Heart left ventricle (tissue), 16 donors: ENCODE measurements around the gene NEDD4L. TPM values are rescaled to one million over a fixed set of nuclear protein-coding genes. Genes with fewer than 3 reads are reported as not detected.
"Not testable (repeated sequence)": the region's sequence is repeated elsewhere in the genome, so short reads cannot be mapped to it uniquely, and the experiment has no call there.

Experiments
- ATAC-seq, 4 donors: fragments of 200-7000 bp; cut with Tn5 transposase; one replicate each; pipeline ENCODE4 v1.9.1; 2020 to 2022; ENCODE audit warnings: moderate library complexity in 4 of 4, mild to moderate bottlenecking in 3 of 4, moderate number of reproducible peaks in 1 of 4
- DNase-seq, 5 donors: peaks; one replicate each; pipeline ENCODE4 v3.0.0-alpha.2; 2020
- H3K27ac ChIP-seq, 12 donors: fragments of 200-600 bp; sonication (generic) in 4 of 12; one replicate each; pipeline versions ENCODE4 v1.5.0 to v1.8.0; 2016 to 2022; ENCODE audit warnings: mild to moderate bottlenecking in 2 of 12
- H3K27me3 ChIP-seq, 9 donors: fragments of 200-600 bp; sonication (generic) in 2 of 9; one replicate each; pipeline versions ENCODE4 v1.5.1 to v1.8.0; 2016 to 2022; ENCODE audit warnings: mild to moderate bottlenecking in 3 of 9
- H3K36me3 ChIP-seq, 9 donors: fragments of 200-600 bp; sonication (generic) in 2 of 9; one replicate each; pipeline versions ENCODE4 v1.5.0 to v1.8.0; 2018 to 2022; ENCODE audit warnings: mild to moderate bottlenecking in 2 of 9
- H3K4me1 ChIP-seq, 12 donors: fragments of 200-600 bp; sonication (generic) in 4 of 12; one replicate each; pipeline versions ENCODE4 v1.5.0 to v1.8.0; 2016 to 2022; ENCODE audit warnings: mild to moderate bottlenecking in 3 of 12
- H3K4me3 ChIP-seq, 12 donors: fragments of 200-600 bp; sonication (generic) in 4 of 12; one replicate each; pipeline versions ENCODE4 v1.5.0 to v1.8.0; 2017 to 2022; ENCODE audit warnings: mild to moderate bottlenecking in 9 of 12, moderate library complexity in 4 of 12
- H3K9me3 ChIP-seq, 12 donors: fragments of 200-600 bp; sonication (generic) in 4 of 12; one replicate each; pipeline versions ENCODE4 v1.5.0 to v1.8.0; 2016 to 2022; ENCODE audit warnings: mild to moderate bottlenecking in 1 of 12
- POLR2A ChIP-seq, 2 donors: fragments of 450-650 bp; IDR thresholded peaks; one replicate each; pipeline ENCODE4 v1.6.1; 2017; ENCODE audit warnings: antibody characterized with exemption in 2 of 2, mild to moderate bottlenecking in 2 of 2, moderate library complexity in 2 of 2
- WGBS, 4 donors: extraction: QIAGEN DNeasy Blood & Tissue Kit in 2 of 4; methylation state at CpG; one replicate each; pipeline versions ENCODE4 v1.1.5 to v1.1.7; 2013 to 2018; 5-methylcytosine and 5-hydroxymethylcytosine counted together
- intact Hi-C, 10 donors: fragments of 100-400 bp; cut with DNase I; formaldehyde crosslinking; loops; one replicate each; pipeline versions ENCODE4 v1.11.1 to v1.14.2; 2022
- long read RNA-seq, 3 donors: library from polyadenylated mRNA; unstranded; transcript quantifications; one replicate each; pipeline ENCODE4 v2.0.0, GENCODE V29; 2020 to 2021
- polyA plus RNA-seq, 2 donors: library from polyadenylated mRNA; stranded (reverse); fragments of 200-250 nt; gene quantifications; one replicate each; pipeline ENCODE4 v1.2.3, GENCODE V29; 2013
- total RNA-seq, 9 donors: library from RNA; depleted of rRNA in 2 of 9; stranded (reverse); fragments of >200 nt in 2 of 9; fragmentation: NEBNext Ultra II Directional in 3 of 9; extraction: Animal tissue kit (Norgen Biotek cat#: 25700) in 3 of 9; gene quantifications; one replicate each; pipeline versions ENCODE4 v1.1.0 to v1.2.4, GENCODE V29; 2016 to 2023
- TF ChIP-seq, protein P1 (sequence below), 12 donors: fragments of 200-600 bp; sonication (generic) in 4 of 12; IDR thresholded peaks; one replicate each; pipeline versions ENCODE4 v1.5.0 to v1.8.0; 2018 to 2022; ENCODE audit warnings: antibody characterized with exemption in 12 of 12, mild to moderate bottlenecking in 5 of 12
- donor health status: ischemic (EF 13 %, LVEDD 7.1; RV severe dilation, severe dysfunction).
- donor health status: healthy with polysubstance abuse.
- donor health status: DM: no; HTN: yes; CAD: no.
- donor health status: DM: no; HTN: no; CAD: no.
- donor health status: ischemic (EF 25% LVEDD 6.9; RV normal size, moderate dysfunction).
- donor health status: ischemic (EF 25% LVEDD 5.7; RV mildly dilated, moderate dysfunction).
- donor health status: healthy.
- donor health status: DM: yes; HTN: yes; CAD: no.
- donor health status: ischemic (EF 35%, LVEDD 5.7; RV mildly dilated, moderate dysfunction).
- donor health status: nonischemic (EF 11% LVEDD 7.7; RV severe dilation, severe dysfunction).
- donor health status: DM: yes; HTN: yes; CAD: no.
- donor health status: PGD.
- donor health status: ischemic (EF 29% LVEDD 5.4; RV normal size, mild dysfunction).
- donor health status: nonischemic (EF 23%, LVEDD 6.1; RV moderate dilation, normal function).

NEDD4L gene
- 10 to 100 TPM; 33.8 to 64.1 (median 54.9) TPM for total RNA-seq
- polyA plus RNA-seq: 10 to 100 TPM; 14.7 to 20.5 TPM
- long read RNA-seq, donor 1, partial matches to known transcripts: 16 of 50 reads
- long read RNA-seq, donor 1, other reads (novel, unspliced or antisense): 31 of 50 reads
- long read RNA-seq, donor 2, partial matches to known transcripts: 7 of 15 reads
- long read RNA-seq, donor 2, other reads (novel, unspliced or antisense): 8 of 15 reads
- long read RNA-seq, donor 3, full-length matches to known transcripts: 2 of 31 reads
- long read RNA-seq, donor 3, partial matches to known transcripts: 7 of 31 reads
- long read RNA-seq, donor 3, other reads (novel, unspliced or antisense): 22 of 31 reads

DNA sequence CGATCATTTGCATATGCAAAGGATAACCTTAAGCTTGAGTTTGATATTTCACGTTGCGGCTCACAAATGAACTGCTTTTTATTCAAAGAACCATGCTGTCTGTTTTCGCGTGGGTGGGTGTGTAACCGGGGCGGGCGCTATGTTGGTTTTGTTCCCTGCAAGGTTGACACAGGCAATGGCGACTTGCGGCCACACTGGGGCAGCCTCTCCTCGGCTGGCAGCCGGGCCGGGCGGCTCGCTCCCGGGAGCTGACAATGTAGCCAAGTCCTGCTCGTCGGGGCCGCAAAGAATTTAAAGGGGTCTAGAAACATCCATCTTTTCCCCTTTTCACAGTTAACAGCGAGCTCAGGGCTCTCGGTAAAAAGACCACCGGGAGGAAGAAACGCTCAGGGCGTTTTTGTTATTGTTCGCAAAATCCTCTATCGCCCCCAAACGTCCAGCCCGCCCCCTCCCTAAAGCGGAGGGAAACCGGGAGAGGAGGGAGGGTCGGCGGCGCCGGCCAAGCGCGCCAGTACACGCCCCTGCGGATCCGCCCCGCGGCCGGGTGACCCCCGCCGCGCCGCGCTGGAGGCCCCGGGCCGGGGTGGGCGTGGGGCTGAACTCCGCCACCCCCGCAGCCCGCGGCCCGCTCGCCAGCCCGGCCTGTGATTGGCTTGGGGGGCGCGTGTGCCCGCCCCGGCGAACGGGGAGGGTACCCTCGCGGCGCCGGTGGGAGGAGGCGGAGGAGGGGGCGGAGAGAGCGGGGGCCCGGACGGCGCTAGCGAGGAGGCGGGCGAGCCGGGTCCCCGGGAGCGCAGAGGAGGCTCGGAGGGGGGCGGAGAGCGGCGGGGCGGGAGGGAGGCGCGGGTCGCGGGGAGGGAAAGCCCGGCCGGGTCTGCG lies at the start of gene NEDD4L:
Gene NEDD4L (plus strand): TSS at position 736 of the 879 bp plus-strand sequence. CDS start 435 bp downstream, outside the sequence.
- H3K27me3 ChIP-seq: peaks cover 0 to 12% (median 0%) of the 10 kb centered on the region in 9 donors
- peaks cover 0 to 23% (median 7%) of the 10 kb centered on the region in 12 donors for H3K4me1 ChIP-seq
- intact Hi-C loops: loop anchor here (1.0 to 10.0 kb wide), 15 partner anchors 78 to 451 kb away; partner anchors contain the start of gene NARS1 (in 5 of the 10)
- peak within 1 kb of the TSS in 11 of 12 donors; percentile 46 to 82 (median 67) for H3K27ac ChIP-seq
- WGBS, 4 donors: 0 to 1% (median 1%) methylated on average over 37 to 90 of the region's 91 CpGs
- ATAC-seq (peak; percentile 85 to 94 (median 92)), DNase-seq (peak; percentile 81 to 91 (median 81))
- no peak for TF ChIP-seq POLR2A (IDR thresholded peaks at IDR 0.05)
- TF ChIP-seq, protein P1, sequence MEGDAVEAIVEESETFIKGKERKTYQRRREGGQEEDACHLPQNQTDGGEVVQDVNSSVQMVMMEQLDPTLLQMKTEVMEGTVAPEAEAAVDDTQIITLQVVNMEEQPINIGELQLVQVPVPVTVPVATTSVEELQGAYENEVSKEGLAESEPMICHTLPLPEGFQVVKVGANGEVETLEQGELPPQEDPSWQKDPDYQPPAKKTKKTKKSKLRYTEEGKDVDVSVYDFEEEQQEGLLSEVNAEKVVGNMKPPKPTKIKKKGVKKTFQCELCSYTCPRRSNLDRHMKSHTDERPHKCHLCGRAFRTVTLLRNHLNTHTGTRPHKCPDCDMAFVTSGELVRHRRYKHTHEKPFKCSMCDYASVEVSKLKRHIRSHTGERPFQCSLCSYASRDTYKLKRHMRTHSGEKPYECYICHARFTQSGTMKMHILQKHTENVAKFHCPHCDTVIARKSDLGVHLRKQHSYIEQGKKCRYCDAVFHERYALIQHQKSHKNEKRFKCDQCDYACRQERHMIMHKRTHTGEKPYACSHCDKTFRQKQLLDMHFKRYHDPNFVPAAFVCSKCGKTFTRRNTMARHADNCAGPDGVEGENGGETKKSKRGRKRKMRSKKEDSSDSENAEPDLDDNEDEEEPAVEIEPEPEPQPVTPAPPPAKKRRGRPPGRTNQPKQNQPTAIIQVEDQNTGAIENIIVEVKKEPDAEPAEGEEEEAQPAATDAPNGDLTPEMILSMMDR (IDR thresholded peaks at IDR 0.05): peak; percentile 74 to 94 (median 83)
- H3K9me3 ChIP-seq: no peaks in the 10 kb centered on the region
- no peaks in the 10 kb centered on the region for H3K36me3 ChIP-seq
- H3K4me3 ChIP-seq: peak within 1 kb of the TSS; percentile 65 to 89 (median 82)

DNA sequence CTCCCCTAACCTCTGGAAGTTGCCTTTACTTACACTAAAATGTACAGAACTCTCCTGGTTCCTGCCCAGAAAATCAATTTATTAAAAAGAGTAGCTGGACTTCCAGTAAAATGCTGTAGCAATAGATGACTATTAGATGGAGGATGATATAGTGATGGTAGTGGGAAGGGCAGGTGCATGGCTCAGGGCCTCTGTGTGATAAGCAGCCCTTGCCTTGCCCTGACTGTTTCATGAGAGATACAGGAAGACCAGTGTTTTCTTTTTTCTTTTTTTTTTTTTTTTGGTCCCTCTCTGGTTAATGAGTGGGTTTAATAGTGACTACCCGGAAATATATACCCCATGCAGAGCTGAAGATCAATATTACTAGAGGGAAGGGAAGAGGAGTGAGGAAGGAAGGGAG lies 48.7 kb upstream of the NEDD4L start:
- H3K36me3 ChIP-seq: no peaks in the 10 kb centered on the region
- intact Hi-C loops: no loop called here
- no peaks in the 10 kb centered on the region for H3K27me3 ChIP-seq
- no peak overlapping the region for H3K4me3 ChIP-seq
- no peak for ATAC-seq
- H3K27ac ChIP-seq: no peak overlapping the region
- WGBS, 4 donors: 63 to 84% (median 75%) methylated on average over 1 of the region's 1 CpG
- no peaks in the 10 kb centered on the region for H3K4me1 ChIP-seq
- H3K9me3 ChIP-seq: no peaks in the 10 kb centered on the region
- TF ChIP-seq, protein P1 (IDR thresholded peaks at IDR 0.05): no peak
- TF ChIP-seq POLR2A (IDR thresholded peaks at IDR 0.05): no peak
- DNase-seq: no peak

DNA sequence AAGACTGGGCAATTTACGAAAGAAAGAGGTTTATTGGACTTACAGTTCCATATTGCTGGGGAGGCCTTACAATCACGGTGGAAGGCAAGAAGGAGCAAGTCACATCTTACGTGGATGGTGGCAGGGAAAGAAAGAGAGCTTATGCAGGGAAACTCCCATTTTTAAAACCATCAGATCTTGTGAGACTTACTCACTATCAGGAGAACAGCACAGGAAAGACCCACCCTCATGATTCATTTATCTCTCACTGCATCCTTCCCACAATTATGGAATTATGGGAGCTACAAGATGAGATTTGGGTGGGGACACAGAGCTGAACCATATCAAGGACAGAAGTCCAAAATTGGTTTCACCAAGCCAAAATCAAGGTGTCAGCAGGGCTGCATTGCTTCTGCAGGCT lies 47.1 kb upstream of the NEDD4L start:
- H3K36me3 ChIP-seq, intact Hi-C loops, DNase-seq, H3K27me3 ChIP-seq, H3K4me1 ChIP-seq, H3K4me3 ChIP-seq, ATAC-seq, H3K27ac ChIP-seq, H3K9me3 ChIP-seq: not testable (repeated sequence)
- 76 to 94% (median 89%) methylated on average over 3 of the region's 3 CpGs for WGBS, 4 donors

DNA sequence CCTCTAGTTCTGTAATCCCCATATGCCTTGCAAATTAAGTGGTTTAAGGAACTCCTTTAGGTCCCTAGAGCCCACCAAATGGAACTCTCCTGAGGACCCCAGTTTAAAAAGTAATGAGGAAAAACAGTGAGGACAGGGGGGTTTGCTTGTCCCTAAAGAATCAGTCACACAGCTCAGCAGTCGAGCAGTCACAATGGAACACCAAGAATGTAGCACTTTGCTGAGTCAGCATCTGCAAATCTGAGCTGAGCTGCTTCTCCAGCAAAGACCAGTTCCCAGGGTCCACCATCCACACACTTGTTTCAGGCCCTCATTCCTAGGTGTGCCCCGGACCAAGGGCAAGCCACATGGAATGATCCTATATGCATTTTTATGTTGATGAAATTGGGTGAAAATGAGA lies 46.2 kb upstream of the NEDD4L start:
- H3K9me3 ChIP-seq: no peaks in the 10 kb centered on the region
- 71 to 77% (median 72%) methylated on average over 2 of the region's 2 CpGs for WGBS, 4 donors
- TF ChIP-seq, protein P1 (IDR thresholded peaks at IDR 0.05): no peak
- TF ChIP-seq POLR2A (IDR thresholded peaks at IDR 0.05): no peak
- H3K27me3 ChIP-seq: peaks cover 0 to 3% (median 0%) of the 10 kb centered on the region in 9 donors
- no peak for DNase-seq
- ATAC-seq: no peak
- H3K36me3 ChIP-seq: no peaks in the 10 kb centered on the region
- no peak overlapping the region for H3K27ac ChIP-seq
- no peak overlapping the region for H3K4me3 ChIP-seq
- no peaks in the 10 kb centered on the region for H3K4me1 ChIP-seq
- intact Hi-C loops: no loop called here
